GM23338 (cell line): Measurements from ENCODE around the gene STK24. TPM values are rescaled to one million over a fixed set of nuclear protein-coding genes. Genes with fewer than 3 reads are reported as not detected.

Source experiments
- ATAC-seq: fragments of 200-7000 bp; cut with Tn5 transposase; 3 replicates; pipeline ENCODE4 v1.9.1; 2020
- DNase-seq: peaks from one replicate; pipeline ENCODE4 v3.0.0-alpha.2; 2015; ENCODE audit warnings: low spot score
- H2AFZ ChIP-seq: fragments of 200-600 bp; sonication (generic); 2 replicates; pipeline ENCODE4 v1.8.0; 2016; ENCODE audit warnings: antibody characterized with exemption, mild to moderate bottlenecking, moderate library complexity
- H3F3A ChIP-seq: fragments of 200-600 bp; sonication (generic); replicated peaks from 2 replicates; pipeline ENCODE4 v1.8.0; 2017; ENCODE audit warnings: antibody characterized with exemption, mixed run types, low read depth
- H3K27ac ChIP-seq: fragments of 200-600 bp; sonication (generic); 2 replicates; pipeline ENCODE4 v1.6.1; 2016; ENCODE audit warnings: low read depth
- H3K27me3 ChIP-seq: fragments of 200-600 bp; sonication (generic); 2 replicates; pipeline ENCODE4 v1.8.0; 2016; ENCODE audit warnings: mild to moderate bottlenecking, mixed run types, moderate library complexity; ENCODE audit not compliant: insufficient read depth
- H3K36me3 ChIP-seq: fragments of 200-600 bp; sonication (generic); 2 replicates; pipeline ENCODE4 v1.8.0; 2016; ENCODE audit warnings: mild to moderate bottlenecking; ENCODE audit not compliant: insufficient read depth
- H3K4me1 ChIP-seq: fragments of 200-600 bp; sonication (generic); 2 replicates; pipeline ENCODE4 v1.8.0; 2016; ENCODE audit warnings: mild to moderate bottlenecking, moderate library complexity; ENCODE audit not compliant: insufficient read depth
- H3K4me2 ChIP-seq: fragments of 200-600 bp; sonication (generic); 2 replicates; pipeline ENCODE4 v1.7.1; 2017; ENCODE audit warnings: mixed run types
- H3K4me3 ChIP-seq: fragments of 200-600 bp; sonication (generic); 2 replicates; pipeline ENCODE4 v1.6.1; 2016; ENCODE audit warnings: mixed run types
- H3K79me2 ChIP-seq: fragments of 200-600 bp; sonication (generic); replicated peaks from 2 replicates; pipeline ENCODE4 v1.8.0; 2017; ENCODE audit warnings: mild to moderate bottlenecking; ENCODE audit not compliant: insufficient read depth
- H3K9me2 ChIP-seq: fragments of 200-600 bp; sonication (generic); 2 replicates; pipeline ENCODE4 v1.8.0; 2017; ENCODE audit not compliant: insufficient read depth
- H4K20me1 ChIP-seq: fragments of 200-600 bp; sonication (generic); replicated peaks from 2 replicates; pipeline ENCODE4 v1.8.0; 2017; ENCODE audit warnings: mild to moderate bottlenecking; ENCODE audit not compliant: insufficient read depth
- H3K27ac Mint-ChIP-seq: 2 replicates; pipeline ENCODE4 v1.8.0; 2020; ENCODE audit warnings: inconsistent platforms, mild to moderate bottlenecking, moderate library complexity, mixed read lengths
- H3K27me3 Mint-ChIP-seq: 3 replicates; pipeline ENCODE4 v1.8.0; 2022; ENCODE audit warnings: low read depth, mild to moderate bottlenecking, moderate library complexity, mixed read lengths, inconsistent platforms; ENCODE audit not compliant: insufficient read depth, poor library complexity
- H3K36me3 Mint-ChIP-seq: 3 replicates; pipeline ENCODE4 v1.8.0; 2021; ENCODE audit warnings: low read depth, mild to moderate bottlenecking, inconsistent platforms, moderate library complexity, mixed read lengths
- H3K4me1 Mint-ChIP-seq: 3 replicates; pipeline ENCODE4 v1.8.0; 2020; ENCODE audit warnings: mild to moderate bottlenecking, inconsistent platforms, mixed read lengths
- H3K4me3 Mint-ChIP-seq: 3 replicates; pipeline ENCODE4 v1.8.0; 2021; ENCODE audit warnings: moderate library complexity, mild to moderate bottlenecking, inconsistent platforms, mixed read lengths
- H3K9me3 Mint-ChIP-seq: 3 replicates; pipeline ENCODE4 v1.8.0; 2020; ENCODE audit warnings: moderate library complexity, mild to moderate bottlenecking, inconsistent platforms, mixed read lengths
- EZH2 ChIP-seq: fragments of 200-600 bp; sonication (generic); IDR thresholded peaks from one replicate; pipeline ENCODE4 v1.8.0; 2017; ENCODE audit warnings: antibody characterized with exemption, mild to moderate bottlenecking, low read depth; ENCODE audit not compliant: unreplicated experiment
- EZH2phosphoT487 ChIP-seq: fragments of 200-600 bp; sonication (generic); IDR thresholded peaks from one replicate; pipeline ENCODE4 v1.8.1; 2018; ENCODE audit warnings: antibody characterized with exemption; ENCODE audit not compliant: unreplicated experiment
- NANOG ChIP-seq: IDR thresholded peaks from 2 replicates; pipeline ENCODE4 v1.6.1; 2016; ENCODE audit warnings: antibody characterized with exemption, borderline replicate concordance
- POLR2AphosphoS5 ChIP-seq: IDR thresholded peaks from 2 replicates; pipeline ENCODE4 v1.6.1; 2016; ENCODE audit warnings: antibody characterized with exemption, low read depth
- STAT1 ChIP-seq: IDR thresholded peaks from one replicate; pipeline ENCODE4 v1.6.1; 2016; ENCODE audit warnings: antibody characterized with exemption; ENCODE audit not compliant: unreplicated experiment
- ZNF114 ChIP-seq: fragments of 250-450 bp; sonication (Bioruptor Pico); IDR thresholded peaks from 2 replicates; pipeline ENCODE4 v1.5.0; 2020; ENCODE audit warnings: mild to moderate bottlenecking, moderate library complexity
- ZNF331 ChIP-seq: fragments of 250-450 bp; sonication (Bioruptor Pico); IDR thresholded peaks from 2 replicates; pipeline ENCODE4 v1.5.0; 2020; ENCODE audit warnings: low read depth, mild to moderate bottlenecking, moderate library complexity
- ZNF462 ChIP-seq: fragments of 250-450 bp; sonication (Bioruptor Pico); IDR thresholded peaks from 2 replicates; pipeline ENCODE4 v1.5.0; 2020; ENCODE audit warnings: mild to moderate bottlenecking, moderate library complexity
- polyA plus RNA-seq: library from polyadenylated mRNA; unstranded; fragments of >200 nt; fragmentation: Nextera tagmentation; extraction: Ambion mirVana; gene quantifications from 2 replicates; pipeline ENCODE4 v1.2.1, GENCODE V29; 2016
- total RNA-seq: library from RNA; depleted of rRNA; stranded (reverse); fragments of >200 nt; shearing (Covaris generic); gene quantifications from 2 replicates; pipeline ENCODE4 v1.2.3, GENCODE V29; 2014
- TF ChIP-seq, protein P1 (sequence below): IDR thresholded peaks from 2 replicates; pipeline ENCODE4 v1.6.1; 2016; ENCODE audit warnings: antibody characterized with exemption
- TF ChIP-seq, protein P2 (sequence below): IDR thresholded peaks from one replicate; pipeline ENCODE4 v1.6.1; 2018; ENCODE audit warnings: antibody characterized with exemption; ENCODE audit not compliant: unreplicated experiment

STK24 gene
- total and polyA plus RNA-seq, 2 experiments from 2014 or later, result 56.5 to 144 TPM

DNA sequence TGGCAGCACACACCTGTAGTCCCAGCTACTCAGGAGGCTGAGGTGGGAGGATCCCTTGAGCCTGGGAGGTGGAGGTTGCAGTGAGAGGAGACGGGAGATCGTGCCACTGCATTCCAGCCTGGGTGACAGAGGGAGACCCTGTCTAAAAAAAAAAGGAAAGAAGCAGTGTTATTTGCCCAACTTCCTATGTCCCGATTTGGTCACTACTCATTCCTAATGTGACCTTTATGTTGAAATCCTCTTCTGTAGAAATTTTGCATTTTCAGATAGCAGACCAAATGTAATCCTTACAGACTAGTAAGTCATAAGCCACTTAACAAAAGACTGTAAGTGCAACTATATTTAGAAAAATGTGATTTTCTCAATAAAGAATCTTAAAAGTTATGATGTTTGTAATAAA is 18.2 kb upstream of the STK24 start (continued):
- no peak for TF ChIP-seq STAT1
- TF ChIP-seq POLR2AphosphoS5, result no peak
- TF ChIP-seq, protein P1, sequence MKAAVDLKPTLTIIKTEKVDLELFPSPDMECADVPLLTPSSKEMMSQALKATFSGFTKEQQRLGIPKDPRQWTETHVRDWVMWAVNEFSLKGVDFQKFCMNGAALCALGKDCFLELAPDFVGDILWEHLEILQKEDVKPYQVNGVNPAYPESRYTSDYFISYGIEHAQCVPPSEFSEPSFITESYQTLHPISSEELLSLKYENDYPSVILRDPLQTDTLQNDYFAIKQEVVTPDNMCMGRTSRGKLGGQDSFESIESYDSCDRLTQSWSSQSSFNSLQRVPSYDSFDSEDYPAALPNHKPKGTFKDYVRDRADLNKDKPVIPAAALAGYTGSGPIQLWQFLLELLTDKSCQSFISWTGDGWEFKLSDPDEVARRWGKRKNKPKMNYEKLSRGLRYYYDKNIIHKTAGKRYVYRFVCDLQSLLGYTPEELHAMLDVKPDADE, result no peak
- TF ChIP-seq, protein P2, sequence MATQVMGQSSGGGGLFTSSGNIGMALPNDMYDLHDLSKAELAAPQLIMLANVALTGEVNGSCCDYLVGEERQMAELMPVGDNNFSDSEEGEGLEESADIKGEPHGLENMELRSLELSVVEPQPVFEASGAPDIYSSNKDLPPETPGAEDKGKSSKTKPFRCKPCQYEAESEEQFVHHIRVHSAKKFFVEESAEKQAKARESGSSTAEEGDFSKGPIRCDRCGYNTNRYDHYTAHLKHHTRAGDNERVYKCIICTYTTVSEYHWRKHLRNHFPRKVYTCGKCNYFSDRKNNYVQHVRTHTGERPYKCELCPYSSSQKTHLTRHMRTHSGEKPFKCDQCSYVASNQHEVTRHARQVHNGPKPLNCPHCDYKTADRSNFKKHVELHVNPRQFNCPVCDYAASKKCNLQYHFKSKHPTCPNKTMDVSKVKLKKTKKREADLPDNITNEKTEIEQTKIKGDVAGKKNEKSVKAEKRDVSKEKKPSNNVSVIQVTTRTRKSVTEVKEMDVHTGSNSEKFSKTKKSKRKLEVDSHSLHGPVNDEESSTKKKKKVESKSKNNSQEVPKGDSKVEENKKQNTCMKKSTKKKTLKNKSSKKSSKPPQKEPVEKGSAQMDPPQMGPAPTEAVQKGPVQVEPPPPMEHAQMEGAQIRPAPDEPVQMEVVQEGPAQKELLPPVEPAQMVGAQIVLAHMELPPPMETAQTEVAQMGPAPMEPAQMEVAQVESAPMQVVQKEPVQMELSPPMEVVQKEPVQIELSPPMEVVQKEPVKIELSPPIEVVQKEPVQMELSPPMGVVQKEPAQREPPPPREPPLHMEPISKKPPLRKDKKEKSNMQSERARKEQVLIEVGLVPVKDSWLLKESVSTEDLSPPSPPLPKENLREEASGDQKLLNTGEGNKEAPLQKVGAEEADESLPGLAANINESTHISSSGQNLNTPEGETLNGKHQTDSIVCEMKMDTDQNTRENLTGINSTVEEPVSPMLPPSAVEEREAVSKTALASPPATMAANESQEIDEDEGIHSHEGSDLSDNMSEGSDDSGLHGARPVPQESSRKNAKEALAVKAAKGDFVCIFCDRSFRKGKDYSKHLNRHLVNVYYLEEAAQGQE, result no peak
- no peak for TF ChIP-seq ZNF114 (CRISPR knock-in tag)

- no peak overlapping the region for H2AFZ ChIP-seq
- no peak overlapping the region for H3K27ac ChIP-seq
- no peak overlapping the region for H3K4me3 Mint-ChIP-seq
- H4K20me1 ChIP-seq, result no peaks in the 10 kb centered on the region
- H3K27ac Mint-ChIP-seq, result no peak overlapping the region
- no peaks in the 10 kb centered on the region for H3K9me2 ChIP-seq
- no peaks in the 10 kb centered on the region for H3F3A ChIP-seq
- no peaks in the 10 kb centered on the region for H3K27me3 ChIP-seq
- DNase-seq (no peak), ATAC-seq (no peak)
- no peaks in the 10 kb centered on the region for H3K79me2 ChIP-seq
- no peaks in the 10 kb centered on the region for H3K36me3 Mint-ChIP-seq
- no peaks in the 10 kb centered on the region for H3K4me1 ChIP-seq
- H3K4me3 ChIP-seq, result no peak overlapping the region
- no peaks in the 10 kb centered on the region for H3K4me1 Mint-ChIP-seq
- no peak overlapping the region for H3K4me2 ChIP-seq
- H3K9me3 Mint-ChIP-seq, result no peaks in the 10 kb centered on the region
- H3K27me3 Mint-ChIP-seq, result peaks cover 4% of the 10 kb centered on the region
- no peaks in the 10 kb centered on the region for H3K36me3 ChIP-seq
- no peak for TF ChIP-seq ZNF462 (CRISPR knock-in tag)
- TF ChIP-seq, protein P1, result no peak
- no peak for TF ChIP-seq EZH2
- no peak for TF ChIP-seq NANOG
- TF ChIP-seq ZNF114 (CRISPR knock-in tag), result no peak
- no peak for TF ChIP-seq POLR2AphosphoS5
- no peak for TF ChIP-seq ZNF331 (CRISPR knock-in tag)
- no peak for TF ChIP-seq EZH2phosphoT487
These were observed 15.4 kb upstream of the STK24 start for GRCh38 chr13:98592362-98592732.
